Activated T-cell treated with anti-CD3 and anti-CD28 coated beads, Interleukin-2, amount 50 U/mL, for 4 hours (primary cell): Measurements from ENCODE around the gene GNAZ. TPM values are rescaled to one million over a fixed set of nuclear protein-coding genes. Genes with fewer than 3 reads are reported as not detected.
A peak's percentile ranks its signal among the peaks of the same experiment; 100 is the strongest.
"Not testable (repeated sequence)": the region's sequence is repeated elsewhere in the genome, so short reads cannot be mapped to it uniquely, and the experiment has no call there.

ENCODE experiments used
- ATAC-seq, 2 donors: fragments of 200-7000 bp; cut with Tn5 transposase; one replicate each; pipeline ENCODE4 v1.10.0; 2021
- DNase-seq: peaks from one replicate; pipeline ENCODE4 v3.0.0-alpha.2; 2020
- H3K27me3 Mint-ChIP-seq: one replicate; pipeline ENCODE4 v1.8.0; 2021; ENCODE audit warnings: low read depth, mixed read lengths
- H3K36me3 Mint-ChIP-seq: one replicate; pipeline ENCODE4 v1.8.0; 2022; ENCODE audit warnings: mixed read lengths; ENCODE audit not compliant: insufficient read depth
- H3K4me1 Mint-ChIP-seq: one replicate; pipeline ENCODE4 v1.8.0; 2021; ENCODE audit warnings: low read depth, mixed read lengths
- H3K4me3 Mint-ChIP-seq: one replicate; pipeline ENCODE4 v1.8.0; 2021; ENCODE audit warnings: mild to moderate bottlenecking, moderate library complexity, mixed read lengths
- H3K9me3 Mint-ChIP-seq: one replicate; pipeline ENCODE4 v1.8.0; 2021; ENCODE audit warnings: mixed read lengths
- total RNA-seq, 3 donors: library from RNA; stranded (reverse); gene quantifications; one replicate each; pipeline ENCODE4 v1.2.1, GENCODE V29; 2021

Gene GNAZ
- 1 to 10 TPM in 1 of 3 donors, under 1 TPM in 2; 0.61 to 1.3 (median 0.99) TPM for total RNA-seq

DNA sequence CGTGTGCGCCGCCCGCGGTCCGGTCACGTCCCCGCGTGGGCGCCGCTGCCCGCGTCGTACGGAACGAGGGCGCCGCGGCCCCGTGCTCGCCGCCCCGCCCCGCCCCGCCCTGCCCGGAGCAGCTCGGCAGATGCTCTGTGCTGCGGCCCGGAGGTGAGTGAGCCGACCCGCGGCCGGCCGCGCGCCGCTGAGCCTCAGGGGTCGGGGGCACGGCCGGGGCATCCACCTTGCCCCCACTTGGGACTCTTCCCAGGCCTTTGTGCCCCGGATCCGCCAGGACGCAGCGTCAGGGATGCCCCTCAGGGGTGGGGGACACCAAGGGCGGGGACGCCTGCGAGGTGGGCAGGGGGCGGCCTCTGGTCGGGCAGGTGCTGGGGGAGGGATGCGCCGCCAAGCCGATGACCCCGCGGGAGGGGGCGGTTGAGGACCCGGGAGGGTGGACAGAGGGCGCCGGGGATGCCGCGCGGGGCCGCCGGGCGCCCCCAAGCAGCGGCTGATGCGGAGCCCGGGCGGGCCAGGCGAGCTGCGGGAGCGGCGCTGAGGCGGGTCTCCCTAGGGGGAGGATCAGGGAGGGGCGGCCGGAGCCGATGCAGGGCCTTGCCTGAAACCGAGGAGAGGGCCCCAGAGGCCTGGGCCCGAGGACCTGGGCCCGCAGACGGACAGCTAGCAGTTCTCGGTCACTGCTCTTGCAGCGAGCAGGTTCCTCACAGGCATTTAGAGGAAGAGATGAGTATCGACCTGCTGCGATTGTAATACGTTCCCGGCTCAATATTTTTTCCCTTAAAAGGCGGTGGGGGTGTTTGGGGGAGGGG lies at the start of gene GNAZ:
Gene GNAZ, plus strand, starts transcription at position 102 of the 812 bp plus-strand sequence. CDS start 25,177 bp downstream, outside the sequence.
- H3K4me3 Mint-ChIP-seq: peak within 1 kb of the TSS; percentile 80
- peaks cover 12% of the 10 kb centered on the region for H3K4me1 Mint-ChIP-seq
- ATAC-seq: peak; percentile 59 to 70
- peaks cover 7% of the 10 kb centered on the region for H3K27me3 Mint-ChIP-seq
- no peak for DNase-seq
- no peaks in the 10 kb centered on the region for H3K9me3 Mint-ChIP-seq
- no peaks in the 10 kb centered on the region for H3K36me3 Mint-ChIP-seq

DNA sequence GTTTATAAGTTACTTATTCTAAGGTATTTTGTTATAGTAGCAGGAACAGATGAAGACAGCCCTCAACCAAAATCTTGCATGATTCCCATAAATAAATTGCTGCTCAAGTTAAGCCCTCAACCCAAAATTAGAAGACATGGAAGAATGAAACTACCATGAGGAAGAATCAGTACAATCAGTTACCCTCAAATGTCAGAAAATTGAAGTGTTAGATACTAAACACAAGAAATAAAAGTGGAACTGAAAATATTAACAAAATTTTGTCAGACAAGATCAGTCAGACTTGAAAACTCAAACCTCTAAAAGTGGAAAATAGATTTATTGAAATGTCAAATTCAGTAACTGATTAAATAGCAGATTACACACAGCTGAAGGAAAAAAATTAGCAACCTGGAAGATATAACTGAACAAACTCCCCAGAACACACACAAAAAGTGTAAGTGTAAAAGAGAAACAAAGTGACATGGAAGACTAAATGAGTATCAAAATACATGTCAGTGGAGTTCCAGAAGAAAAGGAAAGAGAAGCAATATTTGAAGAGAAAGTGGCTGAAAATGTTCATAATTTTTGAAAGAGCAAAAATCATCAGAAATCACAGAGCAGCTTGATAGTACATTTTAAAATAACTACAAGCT lies 49.5 kb upstream of the GNAZ start:
- no peaks in the 10 kb centered on the region for H3K36me3 Mint-ChIP-seq
- no peak overlapping the region for H3K4me3 Mint-ChIP-seq
- H3K4me1 Mint-ChIP-seq: no peaks in the 10 kb centered on the region
- DNase-seq (no peak), ATAC-seq (no peak)
- peaks cover 4% of the 10 kb centered on the region for H3K9me3 Mint-ChIP-seq
- peaks cover 2% of the 10 kb centered on the region for H3K27me3 Mint-ChIP-seq

DNA sequence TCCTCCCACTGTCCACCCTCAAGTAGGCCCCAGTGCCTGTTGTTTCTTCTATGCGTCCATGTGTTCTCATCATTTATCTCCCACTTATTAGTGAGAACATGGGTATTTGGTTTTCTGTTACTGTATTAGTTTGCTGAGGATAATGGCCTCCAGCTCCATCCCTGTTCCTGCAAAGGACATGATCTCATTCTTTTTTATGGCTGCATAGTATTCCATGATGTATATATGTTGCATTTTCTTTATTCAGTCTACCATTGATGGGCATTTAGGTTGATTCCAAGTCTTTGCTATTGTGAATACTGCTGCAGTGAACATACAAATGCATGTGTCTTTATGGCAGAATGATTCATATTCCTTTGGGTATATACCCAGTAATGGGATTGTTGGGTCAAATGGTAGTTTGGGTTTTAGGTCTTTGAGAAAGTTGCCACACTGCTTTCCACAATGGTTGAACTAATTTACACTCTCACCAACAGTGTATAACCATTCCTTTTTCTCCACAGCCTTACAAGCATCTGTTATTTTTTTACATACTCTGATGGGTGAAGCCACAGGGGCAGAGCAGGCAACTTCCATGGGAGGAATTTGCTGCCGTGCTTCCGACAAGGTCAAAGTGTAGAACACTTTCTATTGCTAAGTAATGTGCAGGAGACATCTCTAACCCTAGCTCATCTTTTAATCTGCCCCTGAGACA lies 48.5 kb upstream of the GNAZ start:
- ATAC-seq, H3K4me1 Mint-ChIP-seq, H3K4me3 Mint-ChIP-seq, H3K27me3 Mint-ChIP-seq, H3K9me3 Mint-ChIP-seq, DNase-seq, H3K36me3 Mint-ChIP-seq: not testable (repeated sequence)

DNA sequence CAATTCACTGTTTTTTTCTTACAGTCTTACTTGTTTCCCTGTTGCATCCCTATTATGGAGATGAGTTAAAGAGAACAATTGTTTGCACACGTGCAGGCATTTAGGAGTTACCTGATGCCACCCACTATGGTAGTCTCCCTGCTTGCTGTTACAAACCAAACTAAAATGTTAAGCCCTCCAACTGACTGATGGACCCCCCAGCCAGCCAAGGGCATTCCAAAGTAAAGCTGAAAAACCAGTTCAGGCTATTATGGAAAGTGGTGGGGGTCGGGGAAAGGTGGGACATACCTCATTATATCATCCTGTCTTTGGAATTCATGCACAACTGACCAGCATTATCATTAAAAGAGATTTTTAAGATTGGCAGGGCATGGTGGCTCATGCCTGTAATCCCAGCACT lies 47.0 kb upstream of the GNAZ start:
- Mint-ChIP-seq H3K4me3 (no peak overlapping the region), H3K36me3 (no peaks in the 10 kb centered on the region)

DNA sequence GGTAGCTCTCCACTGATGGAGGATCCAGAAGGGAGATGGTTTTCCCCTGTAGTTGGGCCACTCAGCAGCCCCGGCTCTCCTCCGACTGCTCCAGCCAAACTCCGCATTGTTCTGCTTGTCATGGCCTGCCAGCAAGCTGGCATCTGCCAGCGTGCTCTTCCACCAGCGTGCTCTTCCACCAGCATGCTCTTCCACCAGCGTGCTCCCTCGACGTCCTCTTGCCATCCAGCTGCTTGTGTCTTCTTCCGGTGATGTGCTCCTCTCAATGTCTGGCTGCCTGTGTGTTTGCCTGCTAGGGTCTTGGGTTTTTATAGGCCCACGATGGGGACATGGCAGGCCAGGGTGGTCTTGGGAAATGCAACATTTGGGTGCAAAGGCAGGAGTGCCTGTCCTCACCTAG lies 43.5 kb upstream of the GNAZ start:
- H3K4me1 Mint-ChIP-seq: no peaks in the 10 kb centered on the region
- H3K9me3 Mint-ChIP-seq: peaks cover under 1% of the 10 kb centered on the region
- no peaks in the 10 kb centered on the region for H3K36me3 Mint-ChIP-seq
- H3K4me3 Mint-ChIP-seq: no peak overlapping the region
- DNase-seq: no peak
- no peaks in the 10 kb centered on the region for H3K27me3 Mint-ChIP-seq
- no peak for ATAC-seq

More for the DNA sequence above, 47.0 kb upstream of the GNAZ start:
- ATAC-seq (no peak), DNase-seq (no peak)
- Mint-ChIP-seq H3K27me3 (no peaks in the 10 kb centered on the region), H3K4me1 (no peaks in the 10 kb centered on the region), H3K9me3 (peaks cover 4% of the 10 kb centered on the region)

DNA sequence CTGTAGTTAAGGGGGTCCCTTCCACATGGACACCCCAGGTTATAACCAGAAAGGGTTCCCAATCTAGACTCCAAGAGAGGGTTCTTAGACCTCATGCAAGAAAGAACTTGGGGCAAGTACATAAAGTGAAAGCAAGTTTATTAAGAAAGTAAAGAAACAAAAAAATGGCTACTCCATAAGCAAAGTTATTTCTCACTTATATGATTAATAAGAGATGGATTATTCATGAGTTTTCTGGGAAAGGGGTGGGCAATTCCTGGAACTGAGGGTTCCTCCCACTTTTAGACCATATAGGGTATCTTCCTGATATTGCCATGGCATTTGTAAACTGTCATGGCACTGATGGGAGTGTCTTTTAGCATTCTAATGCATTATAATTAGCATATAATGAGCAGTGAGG lies 42.5 kb upstream of the GNAZ start:
- DNase-seq, ATAC-seq, H3K4me3 Mint-ChIP-seq, H3K27me3 Mint-ChIP-seq, H3K4me1 Mint-ChIP-seq, H3K9me3 Mint-ChIP-seq, H3K36me3 Mint-ChIP-seq: not testable (repeated sequence)

DNA sequence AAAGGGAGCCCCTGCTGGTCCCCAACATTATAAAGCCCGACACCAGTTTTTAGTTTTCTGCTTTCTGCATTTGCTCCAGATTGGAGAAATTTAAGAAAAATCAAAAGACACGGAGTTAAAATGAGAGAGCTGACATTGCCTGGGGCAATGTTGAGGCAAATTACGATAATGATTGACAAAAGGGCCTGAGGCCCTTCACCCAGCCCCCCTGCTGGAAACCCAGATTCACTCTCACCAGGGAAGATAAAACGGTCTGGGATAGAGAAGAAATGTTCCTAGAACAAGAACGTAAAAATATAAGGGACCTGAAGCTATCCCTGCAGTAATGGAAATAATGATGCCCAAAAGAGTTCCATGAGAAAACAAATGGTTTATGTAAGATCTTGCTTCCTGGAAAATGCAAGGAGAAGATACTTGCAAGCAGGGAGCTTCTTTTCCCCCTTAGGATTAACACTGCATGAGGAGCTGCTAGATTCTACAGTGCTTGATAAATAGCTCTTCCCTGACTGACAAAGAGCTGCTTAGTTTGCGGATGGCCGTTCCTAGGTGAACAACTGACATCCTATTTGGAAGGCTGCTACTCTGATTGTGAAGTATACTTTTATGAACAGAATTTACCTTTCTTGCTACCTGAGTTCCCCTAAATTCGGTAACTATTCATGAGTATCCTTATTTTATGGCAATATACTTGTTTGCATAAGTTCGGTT lies 40.6 kb upstream of the GNAZ start:
- Mint-ChIP-seq H3K4me3 (no peak overlapping the region), H3K9me3 (no peaks in the 10 kb centered on the region), H3K4me1 (no peaks in the 10 kb centered on the region), H3K36me3 (no peaks in the 10 kb centered on the region), H3K27me3 (peaks cover 7% of the 10 kb centered on the region)
- ATAC-seq: no peak
- DNase-seq: no peak

DNA sequence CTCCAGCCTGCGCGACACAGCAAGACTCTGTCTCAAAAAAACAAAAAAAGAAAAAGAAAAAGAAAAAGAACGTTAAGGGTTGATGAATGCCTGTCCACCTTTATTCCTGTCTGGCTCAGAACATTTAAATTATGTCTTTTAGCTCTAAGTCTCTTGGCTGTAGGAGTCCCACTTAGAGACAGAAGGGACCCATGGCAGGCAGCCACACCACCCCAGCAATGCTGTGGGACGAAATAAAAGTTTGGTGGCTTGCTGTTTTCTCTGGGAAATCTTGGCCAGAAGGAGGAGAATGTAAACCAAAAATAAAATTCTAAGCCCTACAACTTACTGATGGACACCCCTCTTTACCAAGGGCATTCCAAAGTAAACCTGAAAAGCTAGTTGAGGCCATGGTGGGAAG lies 38.9 kb upstream of the GNAZ start:
- Mint-ChIP-seq H3K36me3 (no peaks in the 10 kb centered on the region), H3K9me3 (no peaks in the 10 kb centered on the region), H3K4me1 (peaks cover 5% of the 10 kb centered on the region), H3K4me3 (no peak overlapping the region), H3K27me3 (peaks cover 10% of the 10 kb centered on the region)
- ATAC-seq (no peak), DNase-seq (no peak)

DNA sequence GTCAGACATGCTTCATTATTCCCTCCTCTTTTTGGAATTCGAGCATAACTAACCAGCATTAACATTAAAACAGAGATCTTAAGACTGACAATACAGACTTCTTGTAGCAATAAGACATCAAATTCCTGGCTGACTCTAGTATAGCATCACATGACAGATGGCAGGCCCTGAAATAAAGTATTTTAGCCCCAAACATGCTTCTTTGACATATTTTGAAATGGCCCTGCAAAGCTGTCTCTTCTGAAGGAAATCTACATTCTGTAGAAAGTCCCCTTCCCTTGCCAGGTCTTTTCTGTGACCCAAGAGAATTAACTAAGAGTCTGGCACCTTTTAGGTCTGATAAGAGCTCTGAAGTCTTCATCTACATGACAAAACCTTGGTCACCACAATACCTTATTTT lies 38.5 kb upstream of the GNAZ start:
- Mint-ChIP-seq H3K4me1 (peaks cover 7% of the 10 kb centered on the region), H3K9me3 (no peaks in the 10 kb centered on the region), H3K36me3 (no peaks in the 10 kb centered on the region), H3K27me3 (peaks cover 10% of the 10 kb centered on the region), H3K4me3 (no peak overlapping the region)
- no peak for DNase-seq
- ATAC-seq: no peak

DNA sequence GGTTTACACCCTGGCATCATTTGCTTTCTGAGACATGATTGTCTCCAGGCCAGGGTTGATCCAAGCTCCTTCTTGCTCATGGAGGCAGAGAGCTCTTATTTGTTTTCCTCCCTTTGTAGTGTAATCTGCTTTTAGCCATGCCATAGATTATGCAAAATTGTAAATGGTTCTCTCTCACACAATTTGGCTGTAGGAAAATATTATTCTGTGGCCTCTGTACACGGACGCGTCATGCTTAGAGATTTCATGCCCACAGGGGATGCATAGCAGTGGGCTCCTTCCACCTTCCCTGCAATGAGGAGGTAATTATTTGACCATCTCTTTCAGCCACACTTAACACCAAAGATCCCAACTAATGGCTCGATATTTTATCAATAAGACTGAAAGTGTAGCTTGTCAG lies 37.7 kb upstream of the GNAZ start:
- Mint-ChIP-seq H3K9me3 (no peaks in the 10 kb centered on the region), H3K27me3 (peaks cover 10% of the 10 kb centered on the region)

DNA sequence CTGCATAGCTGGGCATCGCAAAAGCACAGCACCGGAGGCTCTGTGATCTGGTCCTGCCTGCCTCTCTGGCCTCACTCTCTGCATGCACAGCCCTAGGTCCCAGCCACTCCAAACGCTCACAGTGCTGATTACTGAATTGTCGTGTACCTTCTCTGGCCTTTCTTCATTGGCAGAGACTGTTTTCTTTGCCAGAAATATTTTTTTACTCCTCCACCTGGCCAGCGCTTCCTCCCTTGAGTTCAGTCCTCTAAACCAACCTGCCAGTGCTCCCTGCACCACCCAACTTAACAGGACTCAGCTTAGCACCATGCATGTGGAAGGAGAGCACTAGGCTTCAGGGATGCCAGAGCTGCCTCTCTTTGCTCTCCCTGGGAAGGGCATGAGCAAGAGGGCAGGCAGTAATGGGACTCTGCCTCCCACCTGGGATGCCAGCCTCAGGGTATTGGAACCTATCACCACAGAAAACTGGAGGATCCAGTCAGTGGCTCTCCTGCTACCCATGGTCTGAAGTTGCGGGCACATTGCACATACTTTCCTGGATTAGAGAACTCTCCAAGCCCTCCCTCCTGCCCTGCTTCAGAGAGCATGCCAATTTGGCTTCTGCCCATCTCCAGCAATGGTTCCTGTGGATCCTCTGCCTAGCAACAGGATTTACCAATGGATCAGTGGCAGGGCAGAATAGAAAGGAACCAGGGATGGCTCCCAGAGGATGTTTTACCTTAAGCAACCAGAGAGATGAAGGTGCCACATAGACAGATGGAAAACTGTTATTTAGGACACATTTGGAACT lies 37.0 kb upstream of the GNAZ start:
- Mint-ChIP-seq H3K9me3 (no peaks in the 10 kb centered on the region), H3K36me3 (no peaks in the 10 kb centered on the region), H3K4me3 (no peak overlapping the region), H3K4me1 (peaks cover 9% of the 10 kb centered on the region), H3K27me3 (peaks cover 15% of the 10 kb centered on the region)
- ATAC-seq (no peak), DNase-seq (no peak)

More for the DNA sequence above, 37.7 kb upstream of the GNAZ start:
- no peak overlapping the region for H3K4me3 Mint-ChIP-seq
- DNase-seq (no peak), ATAC-seq (no peak)
- H3K4me1 Mint-ChIP-seq: peaks cover 9% of the 10 kb centered on the region
- H3K36me3 Mint-ChIP-seq: no peaks in the 10 kb centered on the region

DNA sequence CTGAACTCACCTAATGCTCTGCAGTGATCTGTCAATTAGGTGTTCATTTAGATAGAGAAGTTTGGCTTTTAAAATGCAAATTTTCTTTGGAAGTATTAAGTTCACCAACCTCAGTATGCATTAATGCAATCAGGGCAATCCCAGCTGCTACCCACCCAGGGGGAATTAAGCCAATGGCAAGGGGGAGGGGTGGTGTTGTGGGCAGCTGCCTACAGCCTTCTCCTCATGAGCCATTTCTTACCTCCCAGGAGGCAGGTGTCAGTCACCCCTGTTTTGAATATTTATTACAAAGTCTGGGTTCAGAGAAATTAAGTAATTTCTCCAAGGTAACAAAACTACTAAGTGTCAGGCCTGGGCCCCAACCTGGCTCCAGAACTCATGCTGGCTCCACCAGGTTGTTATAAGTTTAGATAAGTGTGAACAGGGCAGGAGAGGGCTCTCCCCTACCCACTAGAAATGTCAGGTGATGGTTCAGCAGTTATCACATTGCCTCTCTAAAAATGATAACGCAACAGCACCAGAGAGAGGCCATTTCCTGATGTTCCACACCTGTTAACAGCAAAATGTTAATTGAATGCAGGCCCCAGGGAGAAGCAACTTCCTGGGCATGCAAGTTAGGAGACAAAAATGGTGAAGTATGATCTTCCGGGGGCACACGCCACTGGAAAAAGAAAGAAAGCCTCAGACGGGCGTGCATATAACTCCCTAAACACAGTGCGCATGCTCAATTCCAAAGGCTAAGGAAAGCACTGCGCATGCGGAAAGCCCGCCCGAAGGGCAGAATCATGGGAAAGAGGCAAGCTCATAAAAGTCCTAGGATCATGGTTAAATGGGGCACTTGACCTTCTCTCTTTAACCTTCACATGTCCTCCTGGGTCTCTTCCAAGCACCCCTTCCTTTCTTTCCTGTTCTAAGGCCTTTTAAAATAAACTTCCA lies 35.4 kb upstream of the GNAZ start:
- H3K9me3 Mint-ChIP-seq: no peaks in the 10 kb centered on the region
- H3K4me1 Mint-ChIP-seq: peaks cover 9% of the 10 kb centered on the region
- H3K4me3 Mint-ChIP-seq: no peak overlapping the region
- no peak for DNase-seq
- no peak for ATAC-seq
- H3K36me3 Mint-ChIP-seq: no peaks in the 10 kb centered on the region
- H3K27me3 Mint-ChIP-seq: peaks cover 18% of the 10 kb centered on the region
